ENCODE results near the gene TINAGL1. TPM values are rescaled to one million over a fixed set of nuclear protein-coding genes. Genes with fewer than 3 reads are reported as not detected.
A peak's percentile ranks its signal among the peaks of the same experiment; 100 is the strongest.

TINAGL1 gene
- total and polyA plus RNA-seq, 4 donors = 158 to 506 (median 321) TPM

GRCh38 chr1:31545927-31546540 is 30.3 kb upstream of the TINAGL1 start:
- H3K27me3 ChIP-seq (ENCODE audit: control insufficient read depth in 1 of 2, insufficient read depth in 2 of 2, low read length in 1 of 2) = no peaks in the 10 kb centered on the region
- H3K27ac ChIP-seq (ENCODE audit: low read depth in 1 of 2, low read length in 2 of 2) = no peak overlapping the region
- H3K9me3 ChIP-seq (ENCODE audit: control insufficient read depth, low read length) = peaks cover 2% of the 10 kb centered on the region
- WGBS, 2 donors = 88 to 89% methylated on average over 4 of the region's 4 CpGs
- DNase-seq (no peak), ATAC-seq (ENCODE audit: low FRiP score) (no peak)
- intact Hi-C loops (cut with DNase I) = loop anchor here (5.0 to 10.0 kb wide), 2 partner anchors 154 to 361 kb away; no protein-coding TSS in a partner anchor
- H3K4me3 ChIP-seq (ENCODE audit: low read length in 2 of 2) = no peak overlapping the region
- no peaks in the 10 kb centered on the region for H3K4me1 ChIP-seq (ENCODE audit: control insufficient read depth in 1 of 2, insufficient read depth in 2 of 2, low read length in 2 of 2)
- H3K36me3 ChIP-seq (ENCODE audit: control insufficient read depth in 1 of 2, insufficient read depth in 2 of 2, low read length in 1 of 2) = no peaks in the 10 kb centered on the region

- no peaks in the 10 kb centered on the region for H3K9me3 ChIP-seq (ENCODE audit: control insufficient read depth, low read length)
- intact Hi-C loops (cut with DNase I) = loop anchor here (5.0 to 10.0 kb wide), 2 partner anchors 156 to 364 kb away; no protein-coding TSS in a partner anchor
- ATAC-seq (ENCODE audit: low FRiP score) = peak; percentile 8
- H3K4me1 ChIP-seq (ENCODE audit: control insufficient read depth in 1 of 2, insufficient read depth in 2 of 2, low read length in 2 of 2) = no peaks in the 10 kb centered on the region
- 32 to 34% methylated on average over 12 of the region's 12 CpGs for WGBS, 2 donors
- H3K27ac ChIP-seq (ENCODE audit: low read depth in 1 of 2, low read length in 2 of 2) = no peak overlapping the region
- DNase-seq = no peak
- no peaks in the 10 kb centered on the region for H3K36me3 ChIP-seq (ENCODE audit: control insufficient read depth in 1 of 2, insufficient read depth in 2 of 2, low read length in 1 of 2)
- H3K4me3 ChIP-seq (ENCODE audit: low read length in 2 of 2) = no peak overlapping the region
- no peaks in the 10 kb centered on the region for H3K27me3 ChIP-seq (ENCODE audit: control insufficient read depth in 1 of 2, insufficient read depth in 2 of 2, low read length in 1 of 2)
Observed at GRCh38 chr1:31548534-31548906, 27.8 kb upstream of the TINAGL1 start.

GRCh38 chr1:31548907-31549808 is 27.2 kb upstream of the TINAGL1 start:
- WGBS, 2 donors = 3 to 4% methylated on average over 24 of the region's 24 CpGs

GRCh38 chr1:31549809-31550620 is 26.3 kb upstream of the TINAGL1 start:
- no peaks in the 10 kb centered on the region for H3K36me3 ChIP-seq (ENCODE audit: control insufficient read depth in 1 of 2, insufficient read depth in 2 of 2, low read length in 1 of 2)
- H3K27ac ChIP-seq (ENCODE audit: low read depth in 1 of 2, low read length in 2 of 2) = no peak overlapping the region
- 48 to 50% methylated on average over 7 of the region's 7 CpGs for WGBS, 2 donors
- DNase-seq (no peak), ATAC-seq (ENCODE audit: low FRiP score) (no peak)
- no peaks in the 10 kb centered on the region for H3K9me3 ChIP-seq (ENCODE audit: control insufficient read depth, low read length)
- no peaks in the 10 kb centered on the region for H3K27me3 ChIP-seq (ENCODE audit: control insufficient read depth in 1 of 2, insufficient read depth in 2 of 2, low read length in 1 of 2)
- intact Hi-C loops (cut with DNase I) = loop anchor here (5.0 to 10.0 kb wide), 2 partner anchors 158 to 365 kb away; no protein-coding TSS in a partner anchor
- H3K4me1 ChIP-seq (ENCODE audit: control insufficient read depth in 1 of 2, insufficient read depth in 2 of 2, low read length in 2 of 2) = no peaks in the 10 kb centered on the region
- H3K4me3 ChIP-seq (ENCODE audit: low read length in 2 of 2) = no peak overlapping the region

More at GRCh38 chr1:31548907-31549808, 27.2 kb upstream of the TINAGL1 start:
- Histone ChIP-seq H3K36me3 (ENCODE audit: control insufficient read depth in 1 of 2, insufficient read depth in 2 of 2, low read length in 1 of 2) (no peaks in the 10 kb centered on the region), H3K27me3 (ENCODE audit: control insufficient read depth in 1 of 2, insufficient read depth in 2 of 2, low read length in 1 of 2) (no peaks in the 10 kb centered on the region), H3K4me1 (ENCODE audit: control insufficient read depth in 1 of 2, insufficient read depth in 2 of 2, low read length in 2 of 2) (no peaks in the 10 kb centered on the region), H3K27ac (ENCODE audit: low read depth in 1 of 2, low read length in 2 of 2) (no peak overlapping the region), H3K9me3 (ENCODE audit: control insufficient read depth, low read length) (no peaks in the 10 kb centered on the region), H3K4me3 (ENCODE audit: low read length in 2 of 2) (no peak overlapping the region)
- intact Hi-C loops (cut with DNase I) = loop anchor here (5.0 to 10.0 kb wide), 2 partner anchors 157 to 364 kb away; no protein-coding TSS in a partner anchor
- ATAC-seq (ENCODE audit: low FRiP score) (peak; percentile 94), DNase-seq (peak; percentile 89 to 91)

GRCh38 chr1:31551208-31551607 is 25.1 kb upstream of the TINAGL1 start:
- no peak overlapping the region for H3K27ac ChIP-seq (ENCODE audit: low read depth in 1 of 2, low read length in 2 of 2)
- no peak for ATAC-seq (ENCODE audit: low FRiP score)
- H3K4me3 ChIP-seq (ENCODE audit: low read length in 2 of 2) = no peak overlapping the region
- no peaks in the 10 kb centered on the region for H3K36me3 ChIP-seq (ENCODE audit: control insufficient read depth in 1 of 2, insufficient read depth in 2 of 2, low read length in 1 of 2)
- H3K27me3 ChIP-seq (ENCODE audit: control insufficient read depth in 1 of 2, insufficient read depth in 2 of 2, low read length in 1 of 2) = no peaks in the 10 kb centered on the region
- no peaks in the 10 kb centered on the region for H3K4me1 ChIP-seq (ENCODE audit: control insufficient read depth in 1 of 2, insufficient read depth in 2 of 2, low read length in 2 of 2)
- 45 to 61% methylated on average over 1 of the region's 1 CpG for WGBS, 2 donors
- intact Hi-C loops (cut with DNase I) = no loop called here
- DNase-seq = no peak
- H3K9me3 ChIP-seq (ENCODE audit: control insufficient read depth, low read length) = no peaks in the 10 kb centered on the region

GRCh38 chr1:31552489-31552888 is 23.8 kb upstream of the TINAGL1 start:
- Histone ChIP-seq H3K27me3 (ENCODE audit: control insufficient read depth in 1 of 2, insufficient read depth in 2 of 2, low read length in 1 of 2) (no peaks in the 10 kb centered on the region), H3K4me3 (ENCODE audit: low read length in 2 of 2) (no peak overlapping the region), H3K36me3 (ENCODE audit: control insufficient read depth in 1 of 2, insufficient read depth in 2 of 2, low read length in 1 of 2) (no peaks in the 10 kb centered on the region), H3K27ac (ENCODE audit: low read depth in 1 of 2, low read length in 2 of 2) (no peak overlapping the region), H3K9me3 (ENCODE audit: control insufficient read depth, low read length) (no peaks in the 10 kb centered on the region), H3K4me1 (ENCODE audit: control insufficient read depth in 1 of 2, insufficient read depth in 2 of 2, low read length in 2 of 2) (no peaks in the 10 kb centered on the region)
- 91 to 96% methylated on average over 7 of the region's 7 CpGs for WGBS, 2 donors
- ATAC-seq (ENCODE audit: low FRiP score) (no peak), DNase-seq (no peak)
- intact Hi-C loops (cut with DNase I) = no loop called here

GRCh38 chr1:31556481-31557006 is 19.8 kb upstream of the TINAGL1 start:
- no peaks in the 10 kb centered on the region for H3K36me3 ChIP-seq (ENCODE audit: control insufficient read depth in 1 of 2, insufficient read depth in 2 of 2, low read length in 1 of 2)
- intact Hi-C loops (cut with DNase I) = no loop called here
- no peak overlapping the region for H3K27ac ChIP-seq (ENCODE audit: low read depth in 1 of 2, low read length in 2 of 2)
- DNase-seq (no peak), ATAC-seq (ENCODE audit: low FRiP score) (no peak)
- H3K4me3 ChIP-seq (ENCODE audit: low read length in 2 of 2) = no peak overlapping the region
- no peaks in the 10 kb centered on the region for H3K27me3 ChIP-seq (ENCODE audit: control insufficient read depth in 1 of 2, insufficient read depth in 2 of 2, low read length in 1 of 2)
- 79 to 84% methylated on average over 5 of the region's 5 CpGs for WGBS, 2 donors
- no peaks in the 10 kb centered on the region for H3K9me3 ChIP-seq (ENCODE audit: control insufficient read depth, low read length)
- H3K4me1 ChIP-seq (ENCODE audit: control insufficient read depth in 1 of 2, insufficient read depth in 2 of 2, low read length in 2 of 2) = no peaks in the 10 kb centered on the region

- DNase-seq (no peak), ATAC-seq (ENCODE audit: low FRiP score) (no peak)
- no peaks in the 10 kb centered on the region for H3K9me3 ChIP-seq (ENCODE audit: control insufficient read depth, low read length)
- no peaks in the 10 kb centered on the region for H3K27me3 ChIP-seq (ENCODE audit: control insufficient read depth in 1 of 2, insufficient read depth in 2 of 2, low read length in 1 of 2)
- no peak overlapping the region for H3K4me3 ChIP-seq (ENCODE audit: low read length in 2 of 2)
- no peaks in the 10 kb centered on the region for H3K4me1 ChIP-seq (ENCODE audit: control insufficient read depth in 1 of 2, insufficient read depth in 2 of 2, low read length in 2 of 2)
- no peaks in the 10 kb centered on the region for H3K36me3 ChIP-seq (ENCODE audit: control insufficient read depth in 1 of 2, insufficient read depth in 2 of 2, low read length in 1 of 2)
- intact Hi-C loops (cut with DNase I) = loop anchor here (5.0 to 10.0 kb wide), 3 partner anchors 143 to 225 kb away; partner anchors contain the start of gene COL16A1 (in 1 of the 2)
- H3K27ac ChIP-seq (ENCODE audit: low read depth in 1 of 2, low read length in 2 of 2) = no peak overlapping the region
Observed at GRCh38 chr1:31559715-31560114, 16.6 kb upstream of the TINAGL1 start.
